H9 (cell line): ENCODE data around the gene CCDC40. TPM values are rescaled to one million over a fixed set of nuclear protein-coding genes. Genes with fewer than 3 reads are reported as not detected.

Source experiments
- DNase-seq: peaks from one replicate; pipeline ENCODE4 v3.0.0-alpha.2; 2017
- H2AFZ ChIP-seq: one replicate; pipeline ENCODE4 v1.6.1; 2013; ENCODE audit warnings: mild to moderate bottlenecking, low read length, control low read depth, moderate library complexity
- H2AK5ac ChIP-seq: 2 replicates; pipeline ENCODE4 v1.6.1; 2013; ENCODE audit warnings: low read length, control low read depth, mixed read lengths; ENCODE audit not compliant: insufficient read length
- H2BK120ac ChIP-seq: one replicate; pipeline ENCODE4 v1.6.1; 2013; ENCODE audit warnings: low read depth, mild to moderate bottlenecking, low read length, control low read depth, inconsistent platforms; ENCODE audit not compliant: poor library complexity, severe bottlenecking
- H2BK12ac ChIP-seq: 2 replicates; pipeline ENCODE4 v1.6.1; 2013; ENCODE audit warnings: low read length, control low read depth, mixed read lengths, low read depth; ENCODE audit not compliant: insufficient read length
- H2BK15ac ChIP-seq: 2 replicates; pipeline ENCODE4 v1.6.1; 2013; ENCODE audit warnings: low read depth, low read length, control low read depth
- H2BK20ac ChIP-seq: one replicate; pipeline ENCODE4 v1.6.1; 2013; ENCODE audit warnings: low read depth, mild to moderate bottlenecking, low read length, control low read depth, inconsistent platforms; ENCODE audit not compliant: poor library complexity, severe bottlenecking
- H2BK5ac ChIP-seq: 2 replicates; pipeline ENCODE4 v1.6.1; 2013; ENCODE audit warnings: low read length, control low read depth, mixed read lengths; ENCODE audit not compliant: insufficient read length
- H3K14ac ChIP-seq: 2 replicates; pipeline ENCODE4 v1.6.1; 2013; ENCODE audit warnings: low read length, control low read depth; ENCODE audit not compliant: insufficient read depth
- H3K18ac ChIP-seq: 2 replicates; pipeline ENCODE4 v1.6.1; 2013; ENCODE audit warnings: low read depth, mild to moderate bottlenecking, mixed read lengths, low read length, control low read depth; ENCODE audit not compliant: insufficient read length
- H3K23ac ChIP-seq: 2 replicates; pipeline ENCODE4 v1.6.1; 2013; ENCODE audit warnings: low read length, control low read depth, mixed read lengths, low read depth; ENCODE audit not compliant: insufficient read length
- H3K23me2 ChIP-seq: 2 replicates; pipeline ENCODE4 v1.6.1; 2013; ENCODE audit warnings: low read depth, mild to moderate bottlenecking, mixed read lengths, low read length, control low read depth; ENCODE audit not compliant: insufficient read length, poor library complexity, severe bottlenecking
- H3K27ac ChIP-seq: 2 replicates; pipeline ENCODE4 v1.5.1; 2013; ENCODE audit warnings: low read length, control low read depth, mixed read lengths, low read depth; ENCODE audit not compliant: insufficient read length
- H3K27me3 ChIP-seq: 2 replicates; pipeline ENCODE4 v1.6.1; 2013; ENCODE audit warnings: low read length, control low read depth, inconsistent platforms; ENCODE audit not compliant: insufficient read depth
- H3K4ac ChIP-seq: 2 replicates; pipeline ENCODE4 v1.6.1; 2013; ENCODE audit warnings: low read depth, mild to moderate bottlenecking, control low read depth, inconsistent platforms, low read length, moderate library complexity
- H3K4me1 ChIP-seq: 2 replicates; pipeline ENCODE4 v1.6.1; 2013; ENCODE audit warnings: low read length, control low read depth, inconsistent platforms; ENCODE audit not compliant: insufficient read depth
- H3K4me2 ChIP-seq: 2 replicates; pipeline ENCODE4 v1.6.1; 2013; ENCODE audit warnings: low read length, control low read depth, mixed read lengths; ENCODE audit not compliant: insufficient read length, insufficient read depth
- H3K56ac ChIP-seq: 2 replicates; pipeline ENCODE4 v1.6.1; 2013; ENCODE audit warnings: low read depth, mild to moderate bottlenecking, mixed read lengths, low read length, control low read depth; ENCODE audit not compliant: insufficient read length
- H3K79me1 ChIP-seq: 2 replicates; pipeline ENCODE4 v1.6.1; 2013; ENCODE audit warnings: low read depth, mild to moderate bottlenecking, moderate library complexity, low read length, control low read depth, inconsistent platforms; ENCODE audit not compliant: insufficient read depth, poor library complexity, severe bottlenecking
- H3K79me2 ChIP-seq: 2 replicates; pipeline ENCODE4 v1.6.1; 2013; ENCODE audit warnings: low read length, control low read depth, inconsistent platforms; ENCODE audit not compliant: insufficient read depth
- H3K9ac ChIP-seq: 2 replicates; pipeline ENCODE4 v1.6.1; 2013; ENCODE audit warnings: low read length, control low read depth, mixed read lengths; ENCODE audit not compliant: insufficient read length; ENCODE audit errors: extremely low read depth
- H3K9me3 ChIP-seq: one replicate; pipeline ENCODE4 v1.6.1; 2013; ENCODE audit warnings: low read depth, low read length, inconsistent platforms; ENCODE audit not compliant: control insufficient read depth
- H3T11ph ChIP-seq: one replicate; pipeline ENCODE4 v1.6.1; 2013; ENCODE audit warnings: mild to moderate bottlenecking, low read length, control low read depth, inconsistent platforms
- H4K20me1 ChIP-seq: one replicate; pipeline ENCODE4 v1.6.1; 2013; ENCODE audit not compliant: control insufficient read depth, insufficient read length, insufficient read depth
- H4K5ac ChIP-seq: 2 replicates; pipeline ENCODE4 v1.6.1; 2013; ENCODE audit warnings: low read depth, mild to moderate bottlenecking, mixed read lengths, low read length, control low read depth; ENCODE audit not compliant: insufficient read length
- H4K8ac ChIP-seq: replicated peaks from 2 replicates; pipeline ENCODE4 v1.6.1; 2013; ENCODE audit warnings: low read length, control low read depth, mixed read lengths, low read depth; ENCODE audit not compliant: insufficient read length
- H4K91ac ChIP-seq: 2 replicates; pipeline ENCODE4 v1.6.1; 2013; ENCODE audit warnings: low read depth, mild to moderate bottlenecking, moderate library complexity, mixed read lengths, low read length, control low read depth; ENCODE audit not compliant: insufficient read length
- H3K27ac Mint-ChIP-seq, 3 experiments: 2 replicates in 2 of 3; 3 replicates in 1 of 3; pipeline ENCODE4 v1.8.0; 2020 to 2021; ENCODE audit warnings: mixed read lengths in 3 of 3, mild to moderate bottlenecking in 1 of 3, moderate library complexity in 1 of 3
- H3K27me3 Mint-ChIP-seq: 2 replicates; pipeline ENCODE4 v1.8.0; 2021; ENCODE audit warnings: low read depth, mild to moderate bottlenecking, moderate library complexity, mixed read lengths
- H3K36me3 Mint-ChIP-seq, 3 experiments: 2 replicates in 2 of 3; 3 replicates in 1 of 3; pipeline ENCODE4 v1.8.0; 2020 to 2021; ENCODE audit warnings: low read depth in 3 of 3, mixed read lengths in 3 of 3; ENCODE audit not compliant: insufficient read depth in 1 of 3
- H3K4me1 Mint-ChIP-seq, 2 experiments: 2 replicates each; pipeline ENCODE4 v1.8.0; 2020; ENCODE audit warnings: mixed read lengths in 2 of 2
- H3K4me3 Mint-ChIP-seq, 2 experiments: 2 replicates in 1 of 2; 3 replicates in 1 of 2; pipeline ENCODE4 v1.8.0; 2020 to 2021; ENCODE audit warnings: mild to moderate bottlenecking in 2 of 2, mixed read lengths in 2 of 2, moderate library complexity in 1 of 2
- H3K9me3 Mint-ChIP-seq, 2 experiments: 2 replicates in 1 of 2; 3 replicates in 1 of 2; pipeline ENCODE4 v1.8.0; 2020; ENCODE audit warnings: mild to moderate bottlenecking in 2 of 2, mixed read lengths in 2 of 2, moderate library complexity in 1 of 2
- WGBS: extraction: QIAGEN DNeasy Blood & Tissue Kit; methylation state at CpG from one replicate; pipeline ENCODE4 v1.1.7; 2013; ENCODE audit warnings: missing lambda C conversion rate, low lambda C conversion rate, mixed read lengths; ENCODE audit not compliant: insufficient read length; ENCODE audit errors: extremely low coverage; 5-methylcytosine and 5-hydroxymethylcytosine counted together
- total RNA-seq: library from RNA; stranded (reverse); gene quantifications from 2 replicates; pipeline ENCODE4 v1.2.1, GENCODE V29; 2021
- TF ChIP-seq, protein P1 (sequence below): fragments of 200-600 bp; sonication (generic); conservative IDR thresholded peaks from 3 replicates; pipeline ENCODE4 v1.8.0; 2021; ENCODE audit warnings: antibody characterized with exemption, mild to moderate bottlenecking

CCDC40 gene
- total RNA-seq, 1 experiment from 2014 or later, result 8.9 TPM

DNA sequence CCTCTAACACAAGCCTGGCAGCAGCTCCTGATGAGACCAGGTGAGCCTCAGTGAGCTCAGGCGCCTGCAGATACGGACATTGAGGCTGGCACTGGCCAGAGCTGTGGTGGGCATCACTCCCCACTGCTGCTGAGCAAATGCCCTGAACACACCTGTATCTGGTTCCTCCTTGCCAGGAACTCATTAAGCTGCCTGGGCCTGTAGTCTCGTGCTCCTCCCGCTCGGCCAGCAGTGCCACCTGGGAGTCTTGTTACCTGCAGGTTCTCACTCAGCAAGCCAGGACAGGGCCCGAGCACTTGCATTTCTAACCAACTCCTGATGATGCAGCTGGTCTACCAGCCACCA, 97.2 kb downstream of the CCDC40 start:
- H3K4me1 Mint-ChIP-seq, result peaks cover 12 to 15% of the 10 kb centered on the region in 2 experiments
- Histone ChIP-seq H3K4me2 (no peak overlapping the region), H3K79me1 (no peaks in the 10 kb centered on the region), H4K20me1 (no peaks in the 10 kb centered on the region), H2BK20ac (no peak overlapping the region), H3K4me1 (no peaks in the 10 kb centered on the region; the same call in 1 of the 2 replicates), H4K5ac (no peak overlapping the region), H3K27ac (no peak overlapping the region), H3T11ph (no peak overlapping the region), H3K23me2 (no peaks in the 10 kb centered on the region), H3K18ac (no peak overlapping the region), H4K91ac (no peak overlapping the region), H3K27me3 (no peaks in the 10 kb centered on the region), H3K23ac (no peak overlapping the region), H2AK5ac (no peak overlapping the region), H3K56ac (no peak overlapping the region), H2BK12ac (no peak overlapping the region), H3K9ac (no peak overlapping the region), H3K79me2 (no peaks in the 10 kb centered on the region), H3K14ac (no peak overlapping the region), H2BK5ac (no peak overlapping the region), H4K8ac (no peak overlapping the region), H2AFZ (no peak overlapping the region), H2BK15ac (no peak overlapping the region), H2BK120ac (no peak overlapping the region), H3K9me3 (no peaks in the 10 kb centered on the region), H3K4ac (no peak overlapping the region)
- H3K27me3 Mint-ChIP-seq, result no peaks in the 10 kb centered on the region
- TF ChIP-seq, protein P1, sequence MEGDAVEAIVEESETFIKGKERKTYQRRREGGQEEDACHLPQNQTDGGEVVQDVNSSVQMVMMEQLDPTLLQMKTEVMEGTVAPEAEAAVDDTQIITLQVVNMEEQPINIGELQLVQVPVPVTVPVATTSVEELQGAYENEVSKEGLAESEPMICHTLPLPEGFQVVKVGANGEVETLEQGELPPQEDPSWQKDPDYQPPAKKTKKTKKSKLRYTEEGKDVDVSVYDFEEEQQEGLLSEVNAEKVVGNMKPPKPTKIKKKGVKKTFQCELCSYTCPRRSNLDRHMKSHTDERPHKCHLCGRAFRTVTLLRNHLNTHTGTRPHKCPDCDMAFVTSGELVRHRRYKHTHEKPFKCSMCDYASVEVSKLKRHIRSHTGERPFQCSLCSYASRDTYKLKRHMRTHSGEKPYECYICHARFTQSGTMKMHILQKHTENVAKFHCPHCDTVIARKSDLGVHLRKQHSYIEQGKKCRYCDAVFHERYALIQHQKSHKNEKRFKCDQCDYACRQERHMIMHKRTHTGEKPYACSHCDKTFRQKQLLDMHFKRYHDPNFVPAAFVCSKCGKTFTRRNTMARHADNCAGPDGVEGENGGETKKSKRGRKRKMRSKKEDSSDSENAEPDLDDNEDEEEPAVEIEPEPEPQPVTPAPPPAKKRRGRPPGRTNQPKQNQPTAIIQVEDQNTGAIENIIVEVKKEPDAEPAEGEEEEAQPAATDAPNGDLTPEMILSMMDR, result no peak
- H3K4me3 Mint-ChIP-seq, result no peak overlapping the region
- peaks cover 39 to 61% (median 59%) of the 10 kb centered on the region in 3 experiments for H3K36me3 Mint-ChIP-seq
- no CpG with 5 or more reads among the region's 6 CpGs for WGBS
- DNase-seq, result peak; percentile 29
- H3K9me3 Mint-ChIP-seq, result no peaks in the 10 kb centered on the region
- peak overlapping the region in 1 of 3 experiments; percentile 62; a peak in 2 of 7 replicates for H3K27ac Mint-ChIP-seq
